RWPE1 (cell line): ENCODE data around the gene RILPL2.
A peak's percentile ranks its signal among the peaks of the same experiment; 100 is the strongest.
"Not testable (repeated sequence)": the region's sequence is repeated elsewhere in the genome, so short reads cannot be mapped to it uniquely, and the experiment has no call there.

ENCODE experiments used
- CTCF ChIA-PET: fragments of 350-600 bp; sonication (Branson Sonifier 250); formaldehyde crosslinking; extraction: SDS; loops from one replicate; lab custom pipeline; 2021; lab: Yijun Ruan, JAX
- POLR2A ChIA-PET: fragments of 400-600 bp; formaldehyde crosslinking; extraction: SDS; loops from one replicate; lab custom pipeline; 2020; ENCODE audit warnings: antibody characterized with exemption; ENCODE audit not compliant: low non-redundant PET; lab: Yijun Ruan, JAX
- DNase-seq: peaks from one replicate; pipeline ENCODE4 v3.0.0; 2012; ENCODE audit warnings: low spot score
- H3K27ac ChIP-seq: fragments of 450-650 bp; 2 replicates; pipeline ENCODE4 v1.5.1; 2017
- TF ChIP-seq, protein P1 (sequence below): fragments of 450-650 bp; conservative IDR thresholded peaks from 2 replicates; pipeline ENCODE4 v1.5.1; 2017; ENCODE audit warnings: low read depth, mild to moderate bottlenecking

The RILPL2 gene, protein sequence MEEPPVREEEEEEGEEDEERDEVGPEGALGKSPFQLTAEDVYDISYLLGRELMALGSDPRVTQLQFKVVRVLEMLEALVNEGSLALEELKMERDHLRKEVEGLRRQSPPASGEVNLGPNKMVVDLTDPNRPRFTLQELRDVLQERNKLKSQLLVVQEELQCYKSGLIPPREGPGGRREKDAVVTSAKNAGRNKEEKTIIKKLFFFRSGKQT

DNA sequence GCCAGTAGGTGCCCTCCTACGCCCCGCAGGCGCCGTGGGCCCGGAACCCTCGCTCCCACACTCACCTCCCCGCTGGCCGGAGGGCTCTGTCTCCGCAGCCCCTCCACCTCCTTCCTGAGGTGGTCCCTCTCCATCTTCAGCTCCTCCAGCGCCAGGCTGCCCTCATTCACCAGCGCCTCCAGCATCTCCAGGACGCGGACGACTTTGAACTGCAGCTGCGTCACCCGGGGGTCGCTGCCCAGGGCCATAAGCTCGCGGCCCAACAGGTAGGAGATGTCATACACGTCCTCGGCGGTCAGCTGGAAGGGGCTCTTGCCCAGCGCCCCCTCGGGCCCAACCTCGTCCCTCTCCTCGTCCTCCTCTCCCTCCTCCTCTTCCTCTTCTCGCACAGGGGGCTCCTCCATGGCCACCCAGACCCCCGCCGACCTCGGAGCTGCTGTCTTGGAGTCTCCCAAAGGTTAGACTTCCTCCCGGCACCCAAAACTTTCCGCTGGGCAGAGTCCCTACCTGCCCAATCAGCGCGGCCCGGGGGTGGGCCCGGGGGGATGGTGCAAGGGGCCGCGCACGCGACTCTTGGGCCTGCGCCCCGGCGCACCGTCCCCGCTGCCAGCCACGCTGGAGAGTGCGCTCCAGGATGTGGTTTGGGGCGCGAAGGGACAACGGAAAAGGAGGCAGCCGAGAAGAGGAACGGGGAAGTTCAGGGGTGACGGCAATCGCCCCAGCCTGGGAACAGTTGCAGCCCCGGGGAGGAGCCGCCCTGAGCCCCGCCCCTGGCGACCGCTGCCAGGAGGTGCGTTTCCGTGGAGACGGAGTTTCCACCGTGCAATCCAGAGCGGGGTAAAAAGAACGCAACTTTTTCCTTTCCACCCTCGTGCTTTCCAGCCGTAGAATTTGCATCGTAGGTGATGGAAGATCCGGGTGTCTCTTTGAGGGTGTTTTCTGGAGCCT, at the start of gene RILPL2:
RILPL2 (minus strand) TSS at position 668 of the 948 bp plus-strand sequence; CDS start at position 404, 264 bp downstream.
- POLR2A ChIA-PET: no interaction called here
- TF ChIP-seq, protein P1, sequence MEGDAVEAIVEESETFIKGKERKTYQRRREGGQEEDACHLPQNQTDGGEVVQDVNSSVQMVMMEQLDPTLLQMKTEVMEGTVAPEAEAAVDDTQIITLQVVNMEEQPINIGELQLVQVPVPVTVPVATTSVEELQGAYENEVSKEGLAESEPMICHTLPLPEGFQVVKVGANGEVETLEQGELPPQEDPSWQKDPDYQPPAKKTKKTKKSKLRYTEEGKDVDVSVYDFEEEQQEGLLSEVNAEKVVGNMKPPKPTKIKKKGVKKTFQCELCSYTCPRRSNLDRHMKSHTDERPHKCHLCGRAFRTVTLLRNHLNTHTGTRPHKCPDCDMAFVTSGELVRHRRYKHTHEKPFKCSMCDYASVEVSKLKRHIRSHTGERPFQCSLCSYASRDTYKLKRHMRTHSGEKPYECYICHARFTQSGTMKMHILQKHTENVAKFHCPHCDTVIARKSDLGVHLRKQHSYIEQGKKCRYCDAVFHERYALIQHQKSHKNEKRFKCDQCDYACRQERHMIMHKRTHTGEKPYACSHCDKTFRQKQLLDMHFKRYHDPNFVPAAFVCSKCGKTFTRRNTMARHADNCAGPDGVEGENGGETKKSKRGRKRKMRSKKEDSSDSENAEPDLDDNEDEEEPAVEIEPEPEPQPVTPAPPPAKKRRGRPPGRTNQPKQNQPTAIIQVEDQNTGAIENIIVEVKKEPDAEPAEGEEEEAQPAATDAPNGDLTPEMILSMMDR: no peak
- H3K27ac ChIP-seq: peak within 1 kb of the TSS; percentile 87

DNA sequence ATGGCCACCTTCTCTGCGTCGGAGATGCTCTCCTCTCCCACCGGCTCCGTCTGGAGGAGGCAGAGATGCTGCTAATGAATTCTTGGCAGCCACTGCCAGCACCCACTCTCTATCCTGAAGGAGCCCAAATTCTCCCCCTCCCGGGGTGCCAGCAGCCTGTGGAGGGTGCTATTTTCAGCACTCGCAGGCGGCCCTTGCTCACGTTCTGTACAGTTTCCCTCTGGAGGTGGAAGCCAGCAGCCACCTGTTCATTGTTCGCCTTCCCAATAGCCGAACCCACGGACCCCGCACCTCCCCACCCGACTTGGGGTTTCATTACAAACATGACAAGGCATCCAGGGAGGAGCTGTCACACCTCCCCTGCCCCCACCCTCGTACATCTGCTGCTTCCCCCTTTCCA, 49.3 kb upstream of the RILPL2 start:
- DNase-seq: no peak
- TF ChIP-seq, protein P1: no peak
- ChIA-PET POLR2A (no interaction called here), CTCF (no interaction called here)
- no peak overlapping the region for H3K27ac ChIP-seq

More for the DNA sequence above, at the start of gene RILPL2:
- CTCF ChIA-PET: interaction anchor here (0.7 kb wide), 1 partner anchor 23 kb away, joined by 4 read pairs; no protein-coding TSS in a partner anchor
- DNase-seq: peak; percentile 89

DNA sequence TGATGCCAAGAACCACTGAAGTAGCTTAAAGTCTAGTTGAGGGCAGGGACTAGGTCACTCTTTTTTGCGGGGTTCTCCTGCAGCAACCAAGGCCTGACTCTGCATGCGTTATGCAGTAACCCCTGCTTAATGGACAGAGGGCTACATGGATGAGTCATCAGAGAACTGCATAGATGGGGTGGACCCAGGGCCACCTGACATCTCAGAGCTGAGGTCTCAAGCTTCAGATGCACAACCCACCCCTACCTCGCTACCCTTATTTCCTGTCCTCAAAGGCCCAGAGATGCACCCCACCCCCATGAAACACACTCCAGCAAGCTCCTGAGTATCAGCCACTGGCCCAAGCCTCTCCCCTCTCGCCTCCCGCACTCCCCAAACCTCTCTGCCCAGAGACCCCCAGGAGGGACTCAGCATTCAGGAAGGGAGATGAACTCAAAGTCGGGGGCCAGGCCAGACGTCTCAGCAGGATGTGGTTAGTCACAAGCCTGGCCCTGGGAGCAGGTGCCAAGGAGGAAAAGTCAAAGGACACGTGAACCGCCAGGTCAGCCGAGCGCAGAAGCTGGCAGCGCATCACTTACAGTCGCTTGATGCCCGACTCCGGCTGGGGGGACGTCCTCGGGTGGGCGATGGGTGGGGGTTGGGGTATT, 47.2 kb upstream of the RILPL2 start:
- DNase-seq: no peak
- TF ChIP-seq, protein P1: no peak
- ChIA-PET CTCF (interaction anchor here (0.6 kb wide), 1 partner anchor 45 kb away, joined by 3 read pairs; no protein-coding TSS in a partner anchor), POLR2A (no interaction called here)
- peak overlapping the region; percentile 4; the same call in 1 of the 2 replicates for H3K27ac ChIP-seq

DNA sequence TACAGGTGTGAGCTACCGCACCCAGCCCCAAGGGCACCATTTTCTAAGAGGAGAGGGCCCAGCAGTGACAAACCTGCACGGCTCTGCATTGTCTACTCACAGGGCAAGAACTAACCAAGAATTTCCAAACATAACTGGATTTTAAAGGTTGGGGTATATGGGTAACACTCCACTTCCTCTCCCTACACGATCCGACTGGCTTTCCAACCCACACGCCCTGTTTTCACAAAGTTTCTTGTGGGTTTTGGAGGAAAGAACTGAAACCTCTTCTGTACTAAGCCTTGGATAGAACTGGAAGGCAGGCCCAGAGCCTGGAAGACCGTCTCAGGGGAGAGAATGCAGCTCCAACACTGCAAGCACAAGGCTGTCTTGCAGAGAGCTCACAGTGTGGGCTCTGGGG, 46.4 kb upstream of the RILPL2 start:
- H3K27ac ChIP-seq: no peak overlapping the region
- TF ChIP-seq, protein P1: no peak
- POLR2A ChIA-PET: no interaction called here
- CTCF ChIA-PET: interaction anchor here (0.6 kb wide), 1 partner anchor 44 kb away, joined by 3 read pairs; no protein-coding TSS in a partner anchor
- no peak for DNase-seq

DNA sequence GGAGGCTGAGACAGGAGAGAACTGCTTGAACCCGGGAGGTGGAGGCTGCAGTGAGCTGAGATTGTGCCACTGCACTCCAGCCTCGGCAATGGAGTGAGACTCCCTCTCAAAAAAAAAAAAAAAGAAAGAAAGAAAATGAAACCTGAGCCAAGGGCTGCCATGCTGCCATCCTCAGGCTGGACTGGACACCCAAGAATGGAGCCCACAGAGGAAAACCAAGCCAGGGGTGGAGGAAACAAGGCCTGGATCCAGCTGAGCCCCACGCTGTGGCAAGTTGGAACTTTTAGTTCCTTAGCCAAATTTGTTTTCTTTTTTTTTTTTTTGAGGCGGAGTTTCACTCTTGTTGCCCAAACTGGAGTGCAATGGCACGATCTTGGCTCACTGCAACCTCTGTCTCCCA, 44.8 kb upstream of the RILPL2 start:
- H3K27ac ChIP-seq: 0 out of 2 replicates have a peak overlapping the region, but pooled peaks have one; percentile 6
- POLR2A ChIA-PET, DNase-seq: not testable (repeated sequence)

DNA sequence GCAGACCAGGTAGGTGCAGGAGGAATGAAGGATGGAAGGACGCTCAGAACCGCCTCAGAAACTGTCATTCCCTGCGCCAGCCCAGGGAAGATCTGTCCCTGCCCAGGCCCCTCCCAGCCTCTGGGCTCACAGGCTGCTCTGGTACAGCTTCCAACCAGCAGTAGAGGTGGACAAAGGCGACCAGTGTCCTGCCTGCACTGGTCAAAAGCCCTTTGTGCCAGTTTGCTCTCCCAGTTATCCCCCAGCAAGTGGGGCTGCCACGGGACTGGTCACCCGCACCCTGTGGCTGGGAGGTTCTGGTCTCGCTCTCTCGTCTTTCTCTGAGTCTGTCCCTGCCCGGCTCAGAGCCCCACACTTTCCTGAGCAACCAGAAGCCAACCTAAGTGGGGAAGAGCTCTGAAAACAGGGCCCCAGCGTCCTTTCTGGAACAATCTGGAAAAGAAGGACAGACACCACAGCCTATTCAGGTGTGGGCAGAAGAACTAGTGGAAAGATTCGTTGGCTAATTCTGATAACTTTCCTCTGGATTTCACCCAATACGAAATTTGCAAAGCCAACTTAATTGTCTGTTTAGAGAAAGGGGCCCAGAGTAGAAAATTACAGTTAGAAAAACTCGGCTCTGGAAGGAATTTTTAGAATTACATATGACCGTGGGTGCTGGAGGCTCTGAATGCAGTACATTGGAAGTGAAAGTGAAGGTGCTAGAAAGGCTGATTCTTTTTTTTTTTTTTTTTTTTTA, 43.1 kb upstream of the RILPL2 start:
- TF ChIP-seq, protein P1: no peak
- peak overlapping the region; percentile 54 for H3K27ac ChIP-seq
- DNase-seq: no peak
- ChIA-PET POLR2A (interaction anchor here (0.6 kb wide), 1 partner anchor 21 kb away, joined by 7 read pairs; no protein-coding TSS in a partner anchor), CTCF (no interaction called here)

More for the DNA sequence above, 44.8 kb upstream of the RILPL2 start:
- CTCF ChIA-PET: not testable (repeated sequence)
